ENCODE results near the gene MT2A. TPM values are rescaled to one million over a fixed set of nuclear protein-coding genes. Genes with fewer than 3 reads are reported as not detected.

Gene MT2A
- total and polyA plus RNA-seq, 2 of the 13 experiments (the other 11 are each of a cell fraction or from before 2014, with no cell fraction given): 135 to 371 TPM

GRCh38 chr16:56643080-56643778, 34.8 kb downstream of the MT2A start (continued):
- no peak for TF ChIP-seq ELF4 (CRISPR knock-in tag; IDR thresholded peaks at IDR 0.05; ENCODE audit: borderline replicate concordance)
- no peak for TF ChIP-seq CSRNP2 (CRISPR knock-in tag; conservative IDR thresholded peaks at IDR 0.05; ENCODE audit: low read depth)
- no peak for TF ChIP-seq ZBTB49 (CRISPR knock-in tag; IDR thresholded peaks at IDR 0.05; ENCODE audit: borderline replicate concordance)
- no peak for TF ChIP-seq IRF1 (CRISPR knock-in tag; IDR thresholded peaks at IDR 0.05; ENCODE audit: low read depth)
- TF ChIP-seq ISL2 (CRISPR knock-in tag; IDR thresholded peaks at IDR 0.05): no peak
- no peak for TF ChIP-seq ZSCAN25 (CRISPR knock-in tag; IDR thresholded peaks at IDR 0.05)
- TF ChIP-seq TP53 (CRISPR knock-in tag; conservative IDR thresholded peaks at IDR 0.05): no peak
- peak; percentile 78; the same call in 1 of the 2 replicates for TF ChIP-seq BCL3 (CRISPR knock-in tag; IDR thresholded peaks at IDR 0.05)
- TF ChIP-seq FOXA3 (CRISPR knock-in tag; IDR thresholded peaks at IDR 0.05): no peak
- TF ChIP-seq NFAT5 (CRISPR knock-in tag; IDR thresholded peaks at IDR 0.05): peak; percentile 55; the same call in 1 of the 2 replicates
- no peak for TF ChIP-seq EHMT2 (IDR thresholded peaks at IDR 0.05; ENCODE audit: borderline replicate concordance, low read depth, low read length)
- peak; percentile 46 for TF ChIP-seq STAG1 (CRISPR knock-in tag; IDR thresholded peaks at IDR 0.05)
- TF ChIP-seq CC2D1A (CRISPR knock-in tag; IDR thresholded peaks at IDR 0.05): 0 out of 2 replicates have a peak, but pooled peaks have one; percentile 3
- no peak for TF ChIP-seq ATF1 (CRISPR knock-in tag; IDR thresholded peaks at IDR 0.05)
- no peak for TF ChIP-seq ZNF225 (CRISPR knock-in tag; IDR thresholded peaks at IDR 0.05)
- TF ChIP-seq ZNF709 (CRISPR knock-in tag; IDR thresholded peaks at IDR 0.05): peak; percentile 63
- peak; percentile 51; the same call in 1 of the 2 replicates for TF ChIP-seq ZNF724P (CRISPR knock-in tag; IDR thresholded peaks at IDR 0.05; ENCODE audit: borderline replicate concordance)
- no peak for TF ChIP-seq ZNF326 (CRISPR knock-in tag; IDR thresholded peaks at IDR 0.05; ENCODE audit: borderline replicate concordance)
